GM19025 (cell line): ENCODE measurements around the gene NDUFS7.
"Not testable (repeated sequence)": the region's sequence is repeated elsewhere in the genome, so short reads cannot be mapped to it uniquely, and the experiment has no call there.

Source experiments
- ATAC-seq: cut with Tn5 transposase; IDR thresholded peaks from one replicate; pipeline ENCODE4 v1.9.1; 2021; ENCODE audit warnings: mild to moderate bottlenecking, low read depth, moderate library complexity; ENCODE audit not compliant: unreplicated experiment

Gene NDUFS7

GRCh38 chr19:1416014-1416841, 32.5 kb downstream of the NDUFS7 start:
- ATAC-seq = no peak

GRCh38 chr19:1417145-1417544, 33.4 kb downstream of the NDUFS7 start:
- no peak for ATAC-seq

- no peak for ATAC-seq
These were observed 34.2 kb downstream of the NDUFS7 start for GRCh38 chr19:1417681-1418495.

- no peak for ATAC-seq
These were observed 34.7 kb downstream of the NDUFS7 start for GRCh38 chr19:1418496-1418775.

GRCh38 chr19:1418951-1419738, 35.4 kb downstream of the NDUFS7 start:
- no peak for ATAC-seq

GRCh38 chr19:1420085-1420484, 36.4 kb downstream of the NDUFS7 start:
- not testable (repeated sequence) for ATAC-seq

GRCh38 chr19:1420590-1420989, 36.9 kb downstream of the NDUFS7 start:
- no peak for ATAC-seq

- ATAC-seq = no peak
These were observed 37.7 kb downstream of the NDUFS7 start for GRCh38 chr19:1421218-1421957.

- ATAC-seq = no peak
These were observed 38.2 kb downstream of the NDUFS7 start for GRCh38 chr19:1421958-1422305.

GRCh38 chr19:1422360-1422759, 38.7 kb downstream of the NDUFS7 start:
- ATAC-seq = no peak

GRCh38 chr19:1422943-1423342, 39.2 kb downstream of the NDUFS7 start:
- no peak for ATAC-seq

GRCh38 chr19:1423436-1424191, 39.9 kb downstream of the NDUFS7 start:
- ATAC-seq = no peak

GRCh38 chr19:1424192-1424955, 40.7 kb downstream of the NDUFS7 start:
- ATAC-seq = no peak

GRCh38 chr19:1425102-1425837, 41.6 kb downstream of the NDUFS7 start:
- ATAC-seq = no peak

GRCh38 chr19:1425902-1426301, 42.2 kb downstream of the NDUFS7 start:
- ATAC-seq = no peak

GRCh38 chr19:1426736-1427135, 43.0 kb downstream of the NDUFS7 start:
- ATAC-seq = no peak

- ATAC-seq = no peak
These were observed 43.7 kb downstream of the NDUFS7 start for GRCh38 chr19:1427221-1427920.
